CD14-positive monocyte (primary cell): ENCODE data around the gene CXCL17. TPM values are rescaled to one million over a fixed set of nuclear protein-coding genes. Genes with fewer than 3 reads are reported as not detected.

ENCODE experiments used
- DNase-seq, 3 donors: peaks; one replicate each; pipeline ENCODE4 v3.0.0-alpha.2; 2011 to 2022
- H2AFZ ChIP-seq: 2 replicates; pipeline ENCODE4 v1.6.0; 2012; ENCODE audit warnings: mild to moderate bottlenecking, low read depth, low read length, inconsistent platforms; ENCODE audit not compliant: insufficient read depth, poor library complexity, severe bottlenecking
- H3K27ac ChIP-seq, 2 donors: 1 replicate in 1 of 2; 2 replicates in 1 of 2; pipeline ENCODE4 v1.5.1; 2012 to 2013; ENCODE audit warnings: low read length in 2 of 2, control low read depth in 1 of 2, inconsistent platforms in 1 of 2, low read depth in 1 of 2, mild to moderate bottlenecking in 1 of 2
- H3K27me3 ChIP-seq, 2 donors: one replicate each; pipeline versions ENCODE4 v1.6.0 to v1.6.1; 2011 to 2013; ENCODE audit warnings: low read length in 2 of 2; ENCODE audit not compliant: control insufficient read depth in 2 of 2, insufficient read depth in 2 of 2
- H3K36me3 ChIP-seq, 2 donors: replicated peaks in 1 of 2; 1 replicate in 1 of 2; 2 replicates in 1 of 2; pipeline versions ENCODE4 v1.5.1 to v1.6.1; 2012 to 2013; ENCODE audit warnings: low read length in 2 of 2, control low read depth in 1 of 2, inconsistent platforms in 1 of 2, mild to moderate bottlenecking in 1 of 2; ENCODE audit not compliant: insufficient read depth in 2 of 2, control insufficient read depth in 1 of 2
- H3K4me1 ChIP-seq, 2 donors: 1 replicate in 1 of 2; 2 replicates in 1 of 2; pipeline versions ENCODE4 v1.5.1 to v1.6.1; 2012 to 2013; ENCODE audit warnings: low read length in 2 of 2, control low read depth in 1 of 2, inconsistent platforms in 1 of 2, mild to moderate bottlenecking in 1 of 2, moderate library complexity in 1 of 2; ENCODE audit not compliant: insufficient read depth in 2 of 2, control insufficient read depth in 1 of 2
- H3K4me2 ChIP-seq: replicated peaks from 2 replicates; pipeline ENCODE3; 2012; ENCODE audit warnings: low read length, moderate library complexity, mild to moderate bottlenecking; ENCODE audit not compliant: poor library complexity, severe bottlenecking; ENCODE audit errors: extremely low read depth
- H3K4me3 ChIP-seq, 3 experiments: fragments of 200-600 bp in 1 of 3; sonication (generic) in 1 of 3; replicated peaks in 1 of 3; 1 replicate in 2 of 3; 2 replicates in 1 of 3; pipeline ENCODE4 v1.5.1; 2011 to 2013; ENCODE audit warnings: low read length in 3 of 3, mild to moderate bottlenecking in 3 of 3, control low read depth in 2 of 3, low read depth in 2 of 3, inconsistent platforms in 1 of 3, moderate library complexity in 1 of 3
- H3K79me2 ChIP-seq: 2 replicates; pipeline ENCODE4 v1.6.0; 2012; ENCODE audit warnings: mild to moderate bottlenecking, control low read depth, inconsistent platforms, low read length, moderate library complexity; ENCODE audit not compliant: insufficient read depth
- H3K9ac ChIP-seq: 2 replicates; pipeline ENCODE4 v1.6.0; 2017; ENCODE audit warnings: low read length, mild to moderate bottlenecking; ENCODE audit not compliant: insufficient read depth, poor library complexity, severe bottlenecking
- H3K9me3 ChIP-seq, 2 donors: replicated peaks in 1 of 2; 1 replicate in 1 of 2; 2 replicates in 1 of 2; pipeline versions ENCODE4 v1.5.1 to v1.6.1; 2012 to 2013; ENCODE audit warnings: low read length in 2 of 2, control low read depth in 1 of 2; ENCODE audit not compliant: control insufficient read depth in 1 of 2, insufficient read depth in 1 of 2
- H4K20me1 ChIP-seq: 2 replicates; pipeline ENCODE4 v1.6.0; 2012; ENCODE audit warnings: mild to moderate bottlenecking, low read length, control low read depth, moderate library complexity; ENCODE audit not compliant: insufficient read depth
- H3K27ac Mint-ChIP-seq, 7 donors: one replicate each; pipeline ENCODE4 v1.8.0; 2020; ENCODE audit warnings: mild to moderate bottlenecking in 7 of 7, mixed read lengths in 7 of 7, moderate library complexity in 6 of 7, inconsistent platforms in 2 of 7
- H3K27me3 Mint-ChIP-seq, 3 donors: one replicate each; pipeline ENCODE4 v1.8.0; 2021 to 2022; ENCODE audit warnings: low read depth in 3 of 3, mild to moderate bottlenecking in 3 of 3, mixed read lengths in 3 of 3, moderate library complexity in 3 of 3, inconsistent platforms in 1 of 3
- H3K36me3 Mint-ChIP-seq, 2 donors: one replicate each; pipeline ENCODE4 v1.8.0; 2020; ENCODE audit warnings: mixed read lengths in 2 of 2, inconsistent platforms in 1 of 2, mild to moderate bottlenecking in 1 of 2
- H3K4me1 Mint-ChIP-seq: one replicate; pipeline ENCODE4 v1.8.0; 2020; ENCODE audit warnings: mild to moderate bottlenecking, mixed read lengths
- H3K4me3 Mint-ChIP-seq, 2 donors: one replicate each; pipeline ENCODE4 v1.8.0; 2020; ENCODE audit warnings: mild to moderate bottlenecking in 2 of 2, mixed read lengths in 2 of 2, moderate library complexity in 1 of 2
- H3K9me3 Mint-ChIP-seq, 7 donors: one replicate each; pipeline ENCODE4 v1.8.0; 2020 to 2022; ENCODE audit warnings: mixed read lengths in 7 of 7, mild to moderate bottlenecking in 6 of 7, moderate library complexity in 6 of 7, inconsistent platforms in 2 of 7
- CTCF ChIP-seq: fragments of 200-600 bp; IDR thresholded peaks from one replicate; pipeline ENCODE4 v1.8.0; 2022; ENCODE audit warnings: antibody characterized with exemption, mild to moderate bottlenecking
- WGBS: methylation state at CpG from one replicate; pipeline ENCODE4 v1.1.5; 2013; ENCODE audit warnings: missing lambda C conversion rate; ENCODE audit not compliant: insufficient coverage; 5-methylcytosine and 5-hydroxymethylcytosine counted together
- intact Hi-C, 2 donors: fragments of 100-400 bp; cut with micrococcal nuclease; formaldehyde crosslinking; loops; one replicate each; pipeline versions ENCODE4 v1.15.0 to v1.15.1; 2023
- polyA plus RNA-seq, 3 donors: library from polyadenylated mRNA; depleted of rRNA in 1 of 3; unstranded in 2 of 3; stranded (reverse) in 1 of 3; fragments of 300-500 nt in 2 of 3; fragments of >200 nt in 1 of 3; fragmentation: Illumina TruSeq in 2 of 3; gene quantifications; 1 replicate in 2 of 3; 2 replicates in 1 of 3; pipeline ENCODE4 v1.2.3, GENCODE V29; 2012 to 2021

Gene CXCL17
- polyA plus RNA-seq, 3 donors, result not detected

DNA sequence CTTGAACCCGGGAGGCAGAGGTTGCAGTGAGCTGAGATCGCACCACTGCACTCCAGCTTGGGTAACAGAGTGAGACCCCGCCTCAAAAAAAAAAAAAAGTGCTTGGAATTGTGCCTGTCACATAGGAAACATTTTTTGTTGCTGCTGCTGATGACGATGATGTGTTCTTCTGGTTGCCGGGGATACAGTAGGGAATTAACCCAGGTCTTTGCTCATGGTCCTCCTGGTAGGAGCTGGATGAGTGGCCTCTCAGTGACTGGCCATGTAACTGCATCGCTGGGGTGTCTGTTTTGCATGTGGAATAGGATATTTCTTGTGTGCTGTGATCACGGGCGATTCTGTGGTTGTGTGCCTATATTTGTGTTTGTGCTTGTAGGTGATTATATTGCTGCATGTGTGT lies 48.0 kb downstream of the CXCL17 start:
- H3K9me3 Mint-ChIP-seq, result peaks cover 0 to 3% (median 0%) of the 10 kb centered on the region in 7 donors
- Histone ChIP-seq H3K9ac (no peak overlapping the region), H4K20me1 (no peaks in the 10 kb centered on the region), H3K9me3 (no peaks in the 10 kb centered on the region), H3K79me2 (peaks cover 8% of the 10 kb centered on the region), H3K4me2 (no peak overlapping the region), H3K4me1 (peaks cover 23 to 25% of the 10 kb centered on the region in 2 donors), H3K27me3 (peaks cover 0 to 17% of the 10 kb centered on the region in 2 donors), H2AFZ (no peak overlapping the region), H3K27ac (no peak overlapping the region), H3K4me3 (no peak overlapping the region), H3K36me3 (no peaks in the 10 kb centered on the region)
- TF ChIP-seq CTCF, result no peak
- H3K4me1 Mint-ChIP-seq, result peaks cover 26% of the 10 kb centered on the region
- H3K4me3 Mint-ChIP-seq, result no peak overlapping the region
- peaks cover 0 to under 1% of the 10 kb centered on the region in 2 donors for H3K36me3 Mint-ChIP-seq
- intact Hi-C loops, result loop anchor here in 1 of 2 donors (10.0 kb wide), 1 partner anchor 270 kb away; no protein-coding TSS in a partner anchor
- H3K27ac Mint-ChIP-seq, result peak overlapping the region in 1 of 7 donors; percentile 51
- peaks cover 20 to 28% (median 25%) of the 10 kb centered on the region in 3 donors for H3K27me3 Mint-ChIP-seq
- 95% methylated on average over 8 of the region's 8 CpGs for WGBS
- no peak for DNase-seq

DNA sequence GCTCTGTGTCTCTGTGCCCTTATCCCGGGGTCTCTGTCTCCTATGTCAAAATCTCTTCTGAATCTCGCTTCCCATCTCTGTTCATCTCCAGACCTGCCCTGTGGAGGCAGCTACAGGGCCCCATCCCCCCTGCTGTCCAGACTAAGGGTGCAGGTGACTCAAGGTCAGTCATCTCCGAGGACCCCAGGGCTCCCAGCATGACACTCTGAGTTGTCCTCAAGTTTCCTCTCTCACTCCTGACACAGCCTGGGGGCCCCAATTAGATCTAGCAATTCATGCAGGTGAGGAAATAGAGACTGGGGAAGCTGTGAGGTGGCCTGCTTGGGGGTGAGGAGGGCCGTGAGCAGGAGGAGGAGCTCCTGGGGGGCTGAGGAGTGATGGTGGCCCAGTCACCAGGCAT lies 50.6 kb downstream of the CXCL17 start:
- Mint-ChIP-seq H3K27ac (no peak overlapping the region), H3K4me3 (no peak overlapping the region)
- intact Hi-C loops, result loop anchor here in 1 of 2 donors (10.0 kb wide), 1 partner anchor 267 kb away; no protein-coding TSS in a partner anchor

More for the DNA sequence above, 50.6 kb downstream of the CXCL17 start:
- Mint-ChIP-seq H3K9me3 (peaks cover 0 to 5% (median 0%) of the 10 kb centered on the region in 7 donors), H3K4me1 (peaks cover 14% of the 10 kb centered on the region), H3K36me3 (no peaks in the 10 kb centered on the region), H3K27me3 (peaks cover 23 to 46% (median 31%) of the 10 kb centered on the region in 3 donors)
- Histone ChIP-seq H3K4me1 (peaks cover 18 to 22% of the 10 kb centered on the region in 2 donors), H3K27ac (no peak overlapping the region), H4K20me1 (no peaks in the 10 kb centered on the region), H2AFZ (no peak overlapping the region), H3K4me3 (no peak overlapping the region), H3K27me3 (peaks cover 0 to 32% of the 10 kb centered on the region in 2 donors), H3K79me2 (peaks cover 1% of the 10 kb centered on the region), H3K36me3 (no peaks in the 10 kb centered on the region), H3K4me2 (no peak overlapping the region), H3K9me3 (no peaks in the 10 kb centered on the region), H3K9ac (no peak overlapping the region)
- no peak for TF ChIP-seq CTCF
- WGBS, result 100% methylated on average over 2 of the region's 4 CpGs
- DNase-seq, result no peak
